ENCODE measurements around the gene SLC1A3. TPM values are rescaled to one million over a fixed set of nuclear protein-coding genes. Genes with fewer than 3 reads are reported as not detected.

SLC1A3 gene
- total and polyA plus RNA-seq, 10 of the 15 experiments (the other 5 are each of a cell fraction or from before 2014, with no cell fraction given): 0.23 to 4.4 (median 3.3) TPM

GRCh38 chr5:36593867-36594266 lies 12.5 kb upstream of the SLC1A3 start (continued):
- TF ChIP-seq CUX1 (IDR thresholded peaks at IDR 0.05; ENCODE audit: insufficient replicate concordance, low read depth, low read length): no peak
- TF ChIP-seq MTA3 (IDR thresholded peaks at IDR 0.05; ENCODE audit: borderline replicate concordance, low read length): no peak
- TF ChIP-seq ZNF384 (IDR thresholded peaks at IDR 0.05; ENCODE audit: borderline replicate concordance, low read depth, low read length): no peak
- TF ChIP-seq BACH1 (IDR thresholded peaks at IDR 0.05; ENCODE audit: borderline replicate concordance): no peak
- TF ChIP-seq CEBPZ (IDR thresholded peaks at IDR 0.05; ENCODE audit: low read depth, low read length): no peak
- TF ChIP-seq ELK1 (IDR thresholded peaks at IDR 0.05; ENCODE audit: low read depth, low read length): no peak
- TF ChIP-seq EZH2 (IDR thresholded peaks at IDR 0.05; ENCODE audit: borderline replicate concordance, control insufficient read depth, low read depth, low read length): no peak
- TF ChIP-seq NBN (IDR thresholded peaks at IDR 0.05): no peak
